ENCODE measurements around the gene ZNF157. TPM values are rescaled to one million over a fixed set of nuclear protein-coding genes. Genes with fewer than 3 reads are reported as not detected.
"Not testable (repeated sequence)": the region's sequence is repeated elsewhere in the genome, so short reads cannot be mapped to it uniquely, and the experiment has no call there.

The ZNF157 gene
- under 0.01 TPM in 2 replicates for total RNA-seq

DNA sequence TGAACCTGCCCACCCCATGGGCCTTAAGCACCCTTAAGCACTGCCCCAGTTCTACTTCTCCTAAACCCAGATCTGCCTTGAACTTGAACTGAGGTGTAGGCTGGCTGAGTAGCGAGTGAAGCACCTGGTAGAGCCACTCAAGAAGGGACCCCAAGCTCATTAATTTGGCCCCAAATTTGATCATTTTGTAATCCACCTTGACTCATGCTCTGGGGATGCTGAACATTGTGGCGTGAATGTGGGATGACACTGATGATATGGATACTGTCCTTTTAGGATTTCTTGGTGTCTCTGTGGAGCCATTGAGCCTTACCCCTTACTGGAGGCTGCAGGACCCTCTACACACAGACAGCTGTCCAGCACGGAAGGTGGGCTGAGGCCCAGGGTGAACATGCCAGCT is at the start of gene ZNF157:
Gene ZNF157 (plus strand): TSS at position 301 of the 400 bp plus-strand sequence. CDS start 91 bp downstream, at position 392.
- H3K4me3 ChIP-seq (ENCODE audit: low read depth, low read length): no peak within 1 kb of the TSS
- no peak for DNase-seq (ENCODE audit: low read depth)
- TF ChIP-seq, protein P1, sequence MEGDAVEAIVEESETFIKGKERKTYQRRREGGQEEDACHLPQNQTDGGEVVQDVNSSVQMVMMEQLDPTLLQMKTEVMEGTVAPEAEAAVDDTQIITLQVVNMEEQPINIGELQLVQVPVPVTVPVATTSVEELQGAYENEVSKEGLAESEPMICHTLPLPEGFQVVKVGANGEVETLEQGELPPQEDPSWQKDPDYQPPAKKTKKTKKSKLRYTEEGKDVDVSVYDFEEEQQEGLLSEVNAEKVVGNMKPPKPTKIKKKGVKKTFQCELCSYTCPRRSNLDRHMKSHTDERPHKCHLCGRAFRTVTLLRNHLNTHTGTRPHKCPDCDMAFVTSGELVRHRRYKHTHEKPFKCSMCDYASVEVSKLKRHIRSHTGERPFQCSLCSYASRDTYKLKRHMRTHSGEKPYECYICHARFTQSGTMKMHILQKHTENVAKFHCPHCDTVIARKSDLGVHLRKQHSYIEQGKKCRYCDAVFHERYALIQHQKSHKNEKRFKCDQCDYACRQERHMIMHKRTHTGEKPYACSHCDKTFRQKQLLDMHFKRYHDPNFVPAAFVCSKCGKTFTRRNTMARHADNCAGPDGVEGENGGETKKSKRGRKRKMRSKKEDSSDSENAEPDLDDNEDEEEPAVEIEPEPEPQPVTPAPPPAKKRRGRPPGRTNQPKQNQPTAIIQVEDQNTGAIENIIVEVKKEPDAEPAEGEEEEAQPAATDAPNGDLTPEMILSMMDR (IDR thresholded peaks at IDR 0.05; ENCODE audit: insufficient read depth, low read depth, low read length): no peak

DNA sequence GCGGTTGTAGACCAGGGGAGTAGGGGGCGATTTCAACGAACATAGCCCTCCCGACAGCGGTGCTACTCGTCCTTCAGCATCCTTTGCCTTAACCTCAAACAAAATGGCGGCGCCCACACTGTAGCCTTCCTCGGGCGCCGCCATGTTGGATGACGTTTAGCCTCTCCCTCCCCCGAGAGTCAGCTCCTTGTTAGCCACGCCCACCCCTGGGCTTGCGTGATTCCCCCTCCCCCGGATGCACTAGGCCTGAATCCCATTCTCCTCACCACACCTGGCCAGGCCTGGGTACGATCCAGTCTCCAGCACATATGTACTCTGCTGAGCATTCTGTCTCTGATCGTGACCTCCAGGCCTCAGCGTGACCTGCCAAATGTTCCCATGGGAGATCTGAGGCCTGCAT is 49.0 kb upstream of the ZNF157 start:
- DNase-seq (ENCODE audit: low read depth): peak; percentile 65
- H3K4me3 ChIP-seq (ENCODE audit: low read depth, low read length): no peak overlapping the region
- TF ChIP-seq, protein P1 (IDR thresholded peaks at IDR 0.05; ENCODE audit: insufficient read depth, low read depth, low read length): no peak

DNA sequence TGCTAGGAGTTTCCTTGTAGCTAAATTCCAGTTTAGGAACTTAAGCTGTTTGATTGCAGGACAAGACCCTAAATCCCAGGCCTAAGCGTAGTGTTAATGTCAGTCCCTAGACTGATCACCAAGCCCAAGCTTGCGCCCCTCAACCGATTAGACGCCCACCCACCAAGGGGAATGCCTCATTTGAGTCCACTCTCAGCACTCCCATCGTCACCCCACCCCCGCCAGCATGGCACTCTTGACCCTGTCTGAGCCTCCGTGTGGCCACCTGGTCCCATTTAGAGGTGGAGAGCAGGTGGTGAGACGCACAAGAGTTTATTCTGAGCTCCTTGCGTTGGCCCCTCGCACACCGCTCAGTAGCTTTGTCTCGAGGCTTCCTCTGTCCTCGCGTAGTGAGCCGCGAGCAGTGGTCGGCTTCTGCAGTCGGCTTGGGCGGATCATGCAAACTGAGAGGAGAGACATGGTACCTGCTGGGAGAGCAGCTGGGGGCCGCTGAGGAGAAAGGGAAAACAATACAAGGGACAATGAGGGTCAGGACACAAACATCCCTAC is 48.5 kb upstream of the ZNF157 start:
- DNase-seq (ENCODE audit: low read depth): no peak
- no peak overlapping the region for H3K4me3 ChIP-seq (ENCODE audit: low read depth, low read length)
- TF ChIP-seq, protein P1 (IDR thresholded peaks at IDR 0.05; ENCODE audit: insufficient read depth, low read depth, low read length): no peak

DNA sequence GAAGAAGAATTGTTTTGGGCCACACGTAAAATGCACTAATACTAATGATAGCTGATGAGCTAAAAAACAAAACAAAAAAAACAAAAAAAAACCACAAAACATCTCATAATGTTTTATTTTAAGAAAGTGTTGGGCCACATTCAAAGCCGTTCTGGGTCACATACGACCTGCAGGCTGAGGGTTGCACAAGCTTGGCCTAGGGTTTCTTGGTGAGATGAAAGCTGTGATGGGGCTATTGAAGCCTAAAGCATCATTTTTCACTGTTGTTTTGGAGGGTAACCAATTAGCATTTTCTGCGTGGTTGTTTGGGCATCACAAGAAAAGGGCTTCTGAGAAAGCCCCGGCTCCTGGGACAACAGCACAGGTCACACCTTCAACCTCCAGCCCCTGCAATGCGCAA is 42.5 kb upstream of the ZNF157 start:
- DNase-seq (ENCODE audit: low read depth): no peak
- no peak overlapping the region for H3K4me3 ChIP-seq (ENCODE audit: low read depth, low read length)
- TF ChIP-seq, protein P1 (IDR thresholded peaks at IDR 0.05; ENCODE audit: insufficient read depth, low read depth, low read length): no peak

DNA sequence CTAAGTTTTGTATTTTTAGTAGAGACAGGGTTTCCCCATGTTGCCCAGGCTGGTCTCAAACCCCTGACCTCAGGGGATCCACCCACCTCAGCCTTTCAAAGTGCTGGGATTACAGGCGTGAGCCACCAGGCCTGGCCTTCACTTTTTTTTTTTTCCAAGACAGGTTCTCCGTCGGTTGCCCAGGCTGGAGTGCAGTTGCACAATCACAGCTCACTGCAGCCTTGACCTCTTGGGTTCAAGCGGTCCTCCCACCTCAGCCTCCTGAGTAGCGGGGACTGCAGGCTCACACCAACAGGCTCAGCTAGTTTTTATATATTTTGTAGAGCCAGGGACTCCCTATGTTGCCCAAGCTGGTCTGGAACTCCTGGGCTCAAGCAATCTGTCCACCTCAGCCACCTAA is 37.6 kb upstream of the ZNF157 start:
- not testable (repeated sequence) for H3K4me3 ChIP-seq (ENCODE audit: low read depth, low read length)

DNA sequence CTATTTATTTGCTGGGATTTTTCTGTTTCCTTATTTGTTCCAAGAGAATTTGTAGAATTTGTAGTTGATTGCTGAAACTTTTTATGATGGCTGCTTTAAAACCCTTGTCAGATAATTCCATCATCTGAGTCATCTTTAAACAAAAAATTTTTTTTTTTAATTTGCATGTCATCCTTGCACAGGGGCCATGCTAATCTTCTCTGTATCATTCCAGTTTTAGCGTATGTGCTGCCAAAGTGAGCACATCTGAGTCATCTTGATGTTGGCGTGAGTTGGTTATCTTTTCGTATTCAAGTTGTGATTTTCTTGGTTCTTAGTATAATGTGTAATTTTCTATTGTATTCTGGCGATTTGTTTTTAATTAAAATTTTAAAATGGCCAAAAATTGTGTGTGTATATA is 18.7 kb upstream of the ZNF157 start:
- DNase-seq (ENCODE audit: low read depth): peak; percentile 7
- no peak overlapping the region for H3K4me3 ChIP-seq (ENCODE audit: low read depth, low read length)
- TF ChIP-seq, protein P1 (IDR thresholded peaks at IDR 0.05; ENCODE audit: insufficient read depth, low read depth, low read length): no peak

More for the DNA sequence above, 37.6 kb upstream of the ZNF157 start:
- not testable (repeated sequence) for DNase-seq (ENCODE audit: low read depth)

DNA sequence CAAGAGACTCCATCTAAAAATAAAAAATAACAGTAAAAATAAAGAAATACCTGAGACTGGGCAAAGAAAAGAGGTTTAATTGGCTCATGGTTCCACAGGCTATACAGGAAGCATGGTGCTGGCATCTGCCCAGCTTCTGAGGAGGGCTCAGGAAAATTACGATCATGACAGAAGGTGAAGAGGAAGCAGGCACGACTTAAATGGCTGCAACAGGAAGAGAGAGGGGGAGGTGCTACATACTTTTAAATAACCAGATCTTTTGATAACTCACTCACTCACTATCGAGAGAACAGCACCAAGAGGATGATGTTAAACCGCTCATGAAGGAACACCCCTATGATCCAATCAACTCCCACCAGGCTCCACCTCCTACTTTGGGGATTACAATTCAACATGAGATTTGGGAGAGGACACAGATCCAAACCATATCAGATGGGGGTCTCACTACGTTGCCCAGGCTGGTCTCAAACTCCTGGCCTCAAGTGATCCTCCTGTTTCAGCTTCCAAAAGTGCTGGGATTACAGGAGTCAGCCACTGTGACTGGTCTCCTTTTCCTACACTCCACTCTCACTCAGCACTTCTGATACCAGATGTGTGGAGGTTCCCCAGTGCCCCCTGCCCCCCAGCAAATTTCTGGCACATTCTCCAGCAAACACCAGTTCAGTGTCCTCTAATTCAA is 11.9 kb upstream of the ZNF157 start:
- DNase-seq (ENCODE audit: low read depth): no peak
- H3K4me3 ChIP-seq (ENCODE audit: low read depth, low read length): no peak overlapping the region
- TF ChIP-seq, protein P1 (IDR thresholded peaks at IDR 0.05; ENCODE audit: insufficient read depth, low read depth, low read length): no peak
